ENCODE measurements around the gene CAMKK2. TPM values are rescaled to one million over a fixed set of nuclear protein-coding genes. Genes with fewer than 3 reads are reported as not detected.

The CAMKK2 gene
- total and polyA plus RNA-seq, 2 of the 4 experiments (the other 2 are of a cell fraction), result 15.2 to 24.7 TPM

- no peak overlapping the region for H2BK120ac ChIP-seq (ENCODE audit: low read depth, low read length)
- no peak overlapping the region for H4K5ac ChIP-seq (ENCODE audit: low read depth, low read length)
- TF ChIP-seq BHLHE40 (IDR thresholded peaks at IDR 0.05; ENCODE audit: low read depth, low read length), result no peak
- no peak for TF ChIP-seq RFX5 (IDR thresholded peaks at IDR 0.05; ENCODE audit: low read depth, low read length)
- TF ChIP-seq MXI1 (IDR thresholded peaks at IDR 0.05; ENCODE audit: borderline replicate concordance, low read depth, low read length), result no peak
- no peak for TF ChIP-seq MAFK (IDR thresholded peaks at IDR 0.05; ENCODE audit: low read depth, low read length)
- TF ChIP-seq CHD1 (IDR thresholded peaks at IDR 0.05; ENCODE audit: low read depth, low read length), result no peak
- TF ChIP-seq POLR2A (IDR thresholded peaks at IDR 0.05; ENCODE audit: low read depth, low read length), result no peak
- TF ChIP-seq MAZ (IDR thresholded peaks at IDR 0.05; ENCODE audit: borderline replicate concordance, low read depth, low read length), result no peak
- TF ChIP-seq FOS (IDR thresholded peaks at IDR 0.05; ENCODE audit: low read depth, low read length), result no peak
- no peak for TF ChIP-seq USF2 (IDR thresholded peaks at IDR 0.05; ENCODE audit: low read depth, low read length)
- TF ChIP-seq CTCF (conservative IDR thresholded peaks at IDR 0.05; ENCODE audit: low read depth, low read length), result no peak
- no peak for TF ChIP-seq RAD21 (IDR thresholded peaks at IDR 0.05; ENCODE audit: low read length)
- no peak for TF ChIP-seq RCOR1 (IDR thresholded peaks at IDR 0.05; ENCODE audit: insufficient replicate concordance, low read length)
- TF ChIP-seq SMC3 (IDR thresholded peaks at IDR 0.05; ENCODE audit: low read depth, low read length), result no peak
- no peak overlapping the region for H3K14ac ChIP-seq (replicated peaks; ENCODE audit: low read depth, low read length)
- no peaks in the 10 kb centered on the region for H3K27me3 ChIP-seq (ENCODE audit: control insufficient read depth, insufficient read depth, low read length)
- no peak overlapping the region for H2AFZ ChIP-seq (replicated peaks; ENCODE audit: low read length, poor library complexity)
- H3K36me3 ChIP-seq (ENCODE audit: control insufficient read depth, insufficient read depth, low read length), result peaks cover 4% of the 10 kb centered on the region; the same call in 1 of the 2 replicates
- 94% methylated on average over 10 of the region's 16 CpGs; no CpG with 5 or more reads in 1 of the 2 experiments for WGBS, 2 experiments (ENCODE audit: extremely low coverage in 2 of 2, insufficient read length in 1 of 2)
- H2AK9ac ChIP-seq (replicated peaks; ENCODE audit: low read depth, low read length, poor library complexity), result no peak overlapping the region
- ATAC-seq (ENCODE audit: low read depth) (no peak), DNase-seq (no peak)
- H3K4ac ChIP-seq (ENCODE audit: low read depth, low read length), result no peak overlapping the region
- H4K20me1 ChIP-seq (ENCODE audit: insufficient read depth, low read length), result no peaks in the 10 kb centered on the region
- no peak overlapping the region for H2AK5ac ChIP-seq (ENCODE audit: low read depth, low read length)
- CTCF ChIA-PET, result no interaction called here
- no peak overlapping the region for H3K23ac ChIP-seq (ENCODE audit: low read depth, low read length)
- H4K8ac ChIP-seq (ENCODE audit: low read depth in 2 of 2, low read length in 2 of 2), result no peak overlapping the region
- in situ Hi-C loops (cut with MboI; ENCODE audit: low sequenced_read_pairs) (no loop called here), dilution Hi-C loops (cut with HindIII; ENCODE audit: low sequenced_read_pairs, unreplicated experiment) (no loop called here), intact Hi-C loops (cut with micrococcal nuclease) (no loop called here)
- POLR2A ChIA-PET (ENCODE audit: unreplicated experiment), result no interaction called here
- H3K4me1 ChIP-seq (ENCODE audit: control insufficient read depth, insufficient read depth, low read length), result no peaks in the 10 kb centered on the region
- H3K79me1 ChIP-seq (ENCODE audit: low read depth in 1 of 2, low read length in 2 of 2), result no peaks in the 10 kb centered on the region
- no TSS peak for BruUV-seq (replicated peaks)
- H2BK15ac ChIP-seq (ENCODE audit: low read depth, low read length), result no peak overlapping the region
- H4K91ac ChIP-seq (ENCODE audit: insufficient read depth, low read depth, low read length), result no peak overlapping the region
- H3K4me2 ChIP-seq (ENCODE audit: low read depth, low read length), result no peak overlapping the region
- no peaks in the 10 kb centered on the region for H3K9me1 ChIP-seq (ENCODE audit: insufficient read depth, low read length)
- H3K18ac ChIP-seq (ENCODE audit: low read depth, low read length), result no peak overlapping the region
- no peak overlapping the region for H3K27ac ChIP-seq (ENCODE audit: insufficient read depth, low read length)
- H3K9me3 ChIP-seq (ENCODE audit: control insufficient read depth, insufficient read depth, low read length), result no peaks in the 10 kb centered on the region
- H2BK5ac ChIP-seq (ENCODE audit: low read depth, low read length, poor library complexity, severe bottlenecking), result no peak overlapping the region
- no peak overlapping the region for H3K56ac ChIP-seq (ENCODE audit: extremely low read depth, insufficient read depth, low read length)
- H3K9ac ChIP-seq (ENCODE audit: low read depth, low read length), result no peak overlapping the region
- H3K4me3 ChIP-seq (ENCODE audit: insufficient read depth, low read depth, low read length), result no peak overlapping the region
- H2BK20ac ChIP-seq (ENCODE audit: low read depth, low read length), result no peak overlapping the region
These were observed 64.3 kb downstream of the CAMKK2 start for GRCh38 chr12:121232163-121232562.
